MCF 10A (cell line): ENCODE results near the gene RPN1. TPM values are rescaled to one million over a fixed set of nuclear protein-coding genes. Genes with fewer than 3 reads are reported as not detected.

ENCODE experiments used
- BruUV-seq: library from RNA; stranded (reverse); fragments of 400-500 nt; replicated peaks from 2 replicates; lab custom pipeline; 2021; lab: Mats Ljungman, UMichigan
- CTCF ChIA-PET: fragments of 300-600 bp; sonication (Branson Sonifier 250); formaldehyde crosslinking; extraction: SDS; loops from one replicate; lab custom pipeline; 2021; ENCODE audit warnings: antibody characterized with exemption, inconsistent platforms; lab: Yijun Ruan, JAX
- POLR2A ChIA-PET: fragments of 300-600, 350-650 bp; sonication (Branson Sonifier 250); formaldehyde crosslinking; extraction: SDS; loops from one replicate; lab custom pipeline; 2020; ENCODE audit warnings: antibody characterized with exemption, inconsistent platforms; lab: Yijun Ruan, JAX
- DNase-seq: peaks from one replicate; pipeline ENCODE4 v3.0.0-alpha.2; 2018; ENCODE audit not compliant: unreplicated experiment
- H3K27ac Mint-ChIP-seq: one replicate; pipeline ENCODE4 v1.8.0; 2022; ENCODE audit warnings: mild to moderate bottlenecking, low read depth, mixed read lengths; ENCODE audit not compliant: unreplicated experiment
- H3K27me3 Mint-ChIP-seq: one replicate; pipeline ENCODE4 v1.8.0; 2022; ENCODE audit warnings: mixed read lengths; ENCODE audit not compliant: insufficient read depth, unreplicated experiment
- H3K36me3 Mint-ChIP-seq: one replicate; pipeline ENCODE4 v1.8.0; 2022; ENCODE audit warnings: mild to moderate bottlenecking, moderate library complexity, mixed read lengths; ENCODE audit not compliant: insufficient read depth, unreplicated experiment
- H3K4me1 Mint-ChIP-seq: one replicate; pipeline ENCODE4 v1.8.0; 2022; ENCODE audit warnings: mixed read lengths; ENCODE audit not compliant: insufficient read depth, unreplicated experiment
- H3K4me3 Mint-ChIP-seq: one replicate; pipeline ENCODE4 v1.8.0; 2022; ENCODE audit warnings: mild to moderate bottlenecking, moderate library complexity, mixed read lengths; ENCODE audit not compliant: unreplicated experiment
- H3K9me3 Mint-ChIP-seq: one replicate; pipeline ENCODE4 v1.8.0; 2022; ENCODE audit warnings: mixed read lengths; ENCODE audit not compliant: unreplicated experiment
- CTCF ChIP-seq: fragments of 200-600 bp; IDR thresholded peaks from one replicate; pipeline ENCODE4 v1.8.0; 2022; ENCODE audit warnings: antibody characterized with exemption, mild to moderate bottlenecking; ENCODE audit not compliant: unreplicated experiment
- intact Hi-C: fragments of 100-400 bp; cut with micrococcal nuclease; formaldehyde crosslinking; loops from 2 replicates; pipeline ENCODE4 v1.14.1; 2022
- total RNA-seq: library from RNA; stranded (reverse); gene quantifications from 2 replicates; pipeline ENCODE4 v1.2.3, GENCODE V29; 2022

RPN1 gene
- total RNA-seq, 1 experiment from 2014 or later, result 240 TPM

- no peaks in the 10 kb centered on the region for H3K27me3 Mint-ChIP-seq
- POLR2A ChIA-PET, result no interaction called here
- H3K4me1 Mint-ChIP-seq, result no peaks in the 10 kb centered on the region
- no peaks in the 10 kb centered on the region for H3K36me3 Mint-ChIP-seq
- no peak overlapping the region for H3K27ac Mint-ChIP-seq
- H3K9me3 Mint-ChIP-seq, result no peaks in the 10 kb centered on the region
- intact Hi-C loops, result no loop called here
- DNase-seq, result no peak
- no peak overlapping the region for H3K4me3 Mint-ChIP-seq
- no peak for TF ChIP-seq CTCF
- BruUV-seq, result no TSS peak
- CTCF ChIA-PET, result interaction anchor here (0.5 to 1.4 kb wide), 3 partner anchors 9 to 145 kb away, joined by 3 to 9 read pairs (median 4); no protein-coding TSS in a partner anchor
Measured at GRCh38 chr3:128572013-128572412, 78.6 kb downstream of the RPN1 start.

Other genes starting within 250 kb of the RPN1 start
- not detected in 2 replicates for gene DNAJB8, start 183.9 kb downstream of the RPN1 start, total RNA-seq
- gene GATA2, start 157.6 kb downstream of the RPN1 start, total RNA-seq, result 0.51 and 0.56 TPM in 2 replicates
- 172 and 221 TPM in 2 replicates for gene RAB7A, start 75.4 kb upstream of the RPN1 start, total RNA-seq
- 43.1 and 44.7 TPM in 2 replicates for gene ACAD9, start 228.8 kb upstream of the RPN1 start, total RNA-seq